Measurements from ENCODE around the gene TIMM29.

- TF ChIP-seq GATA2 (IDR thresholded peaks at IDR 0.05; ENCODE audit: low read depth, low read length) (no peak), GATA3 (IDR thresholded peaks at IDR 0.05; ENCODE audit: low read depth, low read length) (no peak)
These were observed 35.3 kb downstream of the TIMM29 start for GRCh38 chr19:10963865-10964264.
